Measurements from ENCODE around the gene XPR1. TPM values are rescaled to one million over a fixed set of nuclear protein-coding genes. Genes with fewer than 3 reads are reported as not detected.
A peak's percentile ranks its signal among the peaks of the same experiment; 100 is the strongest.

Gene XPR1
- total and polyA plus RNA-seq, 10 of the 15 experiments (the other 5 are each of a cell fraction or from before 2014, with no cell fraction given), result 1.1 to 33.9 (median 11.3) TPM

DNA sequence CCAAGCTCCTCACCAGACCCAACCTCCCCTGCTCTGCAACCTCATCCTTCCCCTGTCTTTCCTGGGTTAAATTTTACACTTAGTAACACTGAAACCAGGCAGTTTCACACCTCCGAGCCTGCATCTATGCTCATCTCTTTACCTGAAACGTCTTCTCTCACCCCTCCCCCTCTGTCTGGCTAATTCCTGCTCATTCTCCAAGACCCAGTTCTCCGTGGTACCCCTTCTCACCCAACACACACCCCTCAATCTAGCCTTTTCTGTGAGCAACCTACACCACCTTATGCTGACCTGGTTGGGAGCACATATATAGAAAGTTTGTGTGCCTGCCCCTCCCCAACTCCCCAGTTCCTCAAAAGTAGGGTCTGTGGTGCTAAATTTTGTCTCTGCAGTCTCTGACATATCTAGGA lies 277.2 kb downstream of the XPR1 start (continued):
- TF ChIP-seq IRF3 (IDR thresholded peaks at IDR 0.05), result no peak
- TF ChIP-seq TBL1XR1 (IDR thresholded peaks at IDR 0.05; ENCODE audit: low read depth, low read length), result no peak
- TF ChIP-seq PAX5 (IDR thresholded peaks at IDR 0.05; ENCODE audit: borderline replicate concordance, low read depth, low read length), result no peak
- TF ChIP-seq GABPA (IDR thresholded peaks at IDR 0.05; ENCODE audit: low read depth), result no peak
- TF ChIP-seq SPI1 (IDR thresholded peaks at IDR 0.05; ENCODE audit: borderline replicate concordance, insufficient read depth, low read depth, low read length), result peak; percentile 86
- no peak for TF ChIP-seq RFX5 (IDR thresholded peaks at IDR 0.05; ENCODE audit: low read depth, low read length)
- no peak for TF ChIP-seq KAT2A (conservative IDR thresholded peaks at IDR 0.05; ENCODE audit: control insufficient read depth, low read depth, low read length)
- TF ChIP-seq HDGF (IDR thresholded peaks at IDR 0.05), result peak; percentile 89
- TF ChIP-seq POLR2A (IDR thresholded peaks at IDR 0.05; ENCODE audit: low read depth, low read length), result no peak
- no peak for TF ChIP-seq SUPT20H (IDR thresholded peaks at IDR 0.05; ENCODE audit: borderline replicate concordance, control insufficient read depth, low read depth, low read length)
- TF ChIP-seq, protein P1, sequence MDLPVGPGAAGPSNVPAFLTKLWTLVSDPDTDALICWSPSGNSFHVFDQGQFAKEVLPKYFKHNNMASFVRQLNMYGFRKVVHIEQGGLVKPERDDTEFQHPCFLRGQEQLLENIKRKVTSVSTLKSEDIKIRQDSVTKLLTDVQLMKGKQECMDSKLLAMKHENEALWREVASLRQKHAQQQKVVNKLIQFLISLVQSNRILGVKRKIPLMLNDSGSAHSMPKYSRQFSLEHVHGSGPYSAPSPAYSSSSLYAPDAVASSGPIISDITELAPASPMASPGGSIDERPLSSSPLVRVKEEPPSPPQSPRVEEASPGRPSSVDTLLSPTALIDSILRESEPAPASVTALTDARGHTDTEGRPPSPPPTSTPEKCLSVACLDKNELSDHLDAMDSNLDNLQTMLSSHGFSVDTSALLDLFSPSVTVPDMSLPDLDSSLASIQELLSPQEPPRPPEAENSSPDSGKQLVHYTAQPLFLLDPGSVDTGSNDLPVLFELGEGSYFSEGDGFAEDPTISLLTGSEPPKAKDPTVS (IDR thresholded peaks at IDR 0.05; ENCODE audit: low read depth, low read length), result no peak
- peak; percentile 62; the same call in 1 of the 2 replicates for TF ChIP-seq CHD2 (IDR thresholded peaks at IDR 0.05; ENCODE audit: borderline replicate concordance, low read depth, low read length)
- no peak for TF ChIP-seq SMAD1 (IDR thresholded peaks at IDR 0.05; ENCODE audit: low read depth, partially characterized antibody)
- peak; percentile 50; the same call in 1 of the 2 replicates for TF ChIP-seq MYB (IDR thresholded peaks at IDR 0.05; ENCODE audit: borderline replicate concordance, low read depth, low read length)
- no peak for TF ChIP-seq ATF2 (IDR thresholded peaks at IDR 0.05; ENCODE audit: low read length)
- TF ChIP-seq HDAC6 (IDR thresholded peaks at IDR 0.05; ENCODE audit: unreplicated experiment), result no peak
- TF ChIP-seq ZNF24 (IDR thresholded peaks at IDR 0.05), result no peak
- TF ChIP-seq ZNF207 (IDR thresholded peaks at IDR 0.05; ENCODE audit: borderline replicate concordance), result no peak
- no peak for TF ChIP-seq EZH2 (IDR thresholded peaks at IDR 0.05; ENCODE audit: borderline replicate concordance, control insufficient read depth, low read depth, low read length)
- peak; percentile 76 for TF ChIP-seq MLLT1 (IDR thresholded peaks at IDR 0.05)
